Kidney capillary endothelial cell (primary cell): ENCODE results near the gene IRF4.

ENCODE experiments used
- DNase-seq: peaks from one replicate; pipeline ENCODE4 v3.0.0-alpha.2; 2018; ENCODE audit warnings: low spot score

Gene IRF4

GRCh38 chr6:381742-382461, 9.7 kb upstream of the IRF4 start:
- no peak for DNase-seq

- DNase-seq: no peak
Observed at GRCh38 chr6:382883-383810, 8.4 kb upstream of the IRF4 start.

- DNase-seq: no peak
Observed at GRCh38 chr6:383856-384255, 7.7 kb upstream of the IRF4 start.

GRCh38 chr6:384898-385297, 6.7 kb upstream of the IRF4 start:
- DNase-seq: no peak

GRCh38 chr6:385614-386013, 5.9 kb upstream of the IRF4 start:
- DNase-seq: no peak

GRCh38 chr6:386688-387266, 4.8 kb upstream of the IRF4 start:
- no peak for DNase-seq

DNA sequence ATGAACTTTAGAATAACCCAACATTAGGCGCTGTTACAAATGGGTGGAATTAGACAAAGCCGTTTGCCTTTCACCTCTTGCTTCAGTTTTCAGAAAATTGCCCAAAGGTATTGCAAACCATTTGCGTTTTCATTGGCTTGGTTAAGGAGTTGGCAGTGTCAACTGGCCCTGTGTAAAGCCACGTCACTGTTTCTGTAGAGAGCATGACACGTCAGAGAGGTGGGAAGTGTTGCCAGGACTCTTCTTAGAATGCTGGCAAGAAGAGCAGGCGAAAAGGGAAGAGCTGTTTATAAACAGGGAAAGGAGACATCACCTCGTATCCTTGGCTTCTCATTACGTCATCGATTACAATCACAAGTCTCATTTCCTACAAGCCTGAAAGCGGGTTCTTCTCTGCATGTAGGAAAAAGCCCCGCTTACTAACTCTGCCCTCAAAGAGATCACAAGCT, 4.2 kb upstream of the IRF4 start:
- no peak for DNase-seq

DNA sequence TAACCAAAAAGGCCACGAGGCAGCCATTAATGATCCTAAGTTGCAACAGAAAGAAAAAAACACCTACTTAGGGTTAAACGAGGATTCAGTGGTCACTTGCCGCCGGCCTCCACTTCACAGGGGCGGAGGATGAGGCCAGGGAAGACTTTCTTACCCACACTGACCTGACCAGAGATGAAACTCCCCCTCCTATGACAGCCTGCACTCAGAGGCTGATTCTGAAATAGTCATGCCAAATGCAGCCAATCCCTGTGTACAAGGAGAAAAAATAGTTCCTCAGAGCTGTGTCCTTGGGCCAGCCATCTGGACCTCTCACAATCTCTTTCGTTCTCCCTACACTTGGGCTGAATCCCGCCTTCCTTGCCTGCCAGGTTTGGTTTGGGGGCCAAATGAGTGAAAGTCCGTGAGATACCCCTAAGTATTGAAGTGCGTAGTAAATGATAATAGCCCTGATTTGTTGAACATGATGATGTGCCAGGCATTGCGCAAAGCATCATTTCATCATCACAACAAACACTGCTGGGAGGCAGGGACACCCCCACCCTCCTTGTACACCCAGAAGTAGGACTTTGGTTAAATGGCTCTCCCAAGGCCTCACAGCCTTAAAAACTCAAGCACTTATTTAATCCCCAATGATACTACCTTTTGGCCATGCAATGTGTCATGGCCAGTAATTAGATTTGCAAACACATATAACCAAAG, 3.2 kb upstream of the IRF4 start:
- DNase-seq: no peak

DNA sequence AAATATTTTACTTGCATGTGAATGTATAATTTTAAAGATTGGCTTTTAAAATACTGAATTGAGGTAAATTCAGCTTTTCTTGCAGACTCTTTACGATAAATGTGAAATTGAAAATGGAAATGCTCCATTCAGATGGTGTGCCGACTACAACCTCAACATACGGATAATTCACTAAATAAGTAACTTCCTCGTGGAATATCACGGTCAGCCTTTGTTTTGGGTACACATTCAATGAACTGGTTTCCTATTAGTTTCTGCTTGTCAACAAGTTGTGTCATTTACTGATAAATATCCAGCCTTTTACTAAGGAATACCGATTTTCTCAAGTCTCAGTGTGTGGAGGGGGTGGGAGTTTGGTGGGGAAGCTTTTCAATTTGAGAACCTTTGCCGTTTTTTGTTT, 2.4 kb upstream of the IRF4 start:
- DNase-seq: no peak

- no peak for DNase-seq
Observed at GRCh38 chr6:389622-390021, 1.9 kb upstream of the IRF4 start.

GRCh38 chr6:390914-391558, 516 bp upstream of the IRF4 start:
- DNase-seq: no peak

DNA sequence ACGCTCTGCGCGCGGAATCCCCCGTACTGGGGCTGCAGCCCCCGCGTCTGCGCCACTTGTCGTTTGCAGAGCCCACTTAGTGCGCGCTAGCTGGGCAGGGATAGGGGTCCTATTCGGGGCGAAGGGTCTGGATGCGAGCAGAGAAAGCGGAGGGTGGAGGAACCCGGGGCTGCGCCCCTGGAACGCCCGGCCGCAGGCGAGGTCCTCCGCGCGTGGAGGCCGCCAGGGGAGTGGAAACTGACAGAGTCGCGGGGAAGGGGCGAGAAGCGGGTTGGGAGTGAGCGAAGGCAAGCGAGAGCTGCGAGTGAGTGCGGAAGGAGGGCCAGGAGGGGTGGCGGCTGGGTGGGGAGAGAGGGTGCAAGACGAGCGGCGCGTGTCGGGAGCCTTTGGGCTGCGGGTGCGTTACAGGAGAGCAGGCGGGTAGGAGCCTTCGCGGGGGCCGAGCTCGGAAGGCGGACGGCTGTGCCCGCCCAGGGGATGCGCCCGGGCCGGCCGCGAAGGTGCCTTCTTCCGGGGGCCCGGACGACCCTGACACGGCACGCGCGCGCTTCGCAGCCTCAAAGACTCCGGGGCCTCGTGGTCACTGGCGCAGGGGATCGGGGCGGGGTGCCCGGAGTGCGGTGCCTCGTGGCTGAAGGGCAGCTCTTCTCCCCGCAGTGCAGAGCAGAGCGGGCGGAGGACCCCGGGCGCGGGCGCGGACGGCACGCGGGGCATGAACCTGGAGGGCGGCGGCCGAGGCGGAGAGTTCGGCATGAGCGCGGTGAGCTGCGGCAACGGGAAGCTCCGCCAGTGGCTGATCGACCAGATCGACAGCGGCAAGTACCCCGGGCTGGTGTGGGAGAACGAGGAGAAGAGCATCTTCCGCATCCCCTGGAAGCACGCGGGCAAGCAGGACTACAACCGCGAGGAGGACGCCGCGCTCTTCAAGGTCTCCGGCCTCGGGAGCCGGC, 1.2 kb downstream of the IRF4 start:
- no peak for DNase-seq

GRCh38 chr6:393391-394221, 2.1 kb downstream of the IRF4 start:
- no peak for DNase-seq

DNA sequence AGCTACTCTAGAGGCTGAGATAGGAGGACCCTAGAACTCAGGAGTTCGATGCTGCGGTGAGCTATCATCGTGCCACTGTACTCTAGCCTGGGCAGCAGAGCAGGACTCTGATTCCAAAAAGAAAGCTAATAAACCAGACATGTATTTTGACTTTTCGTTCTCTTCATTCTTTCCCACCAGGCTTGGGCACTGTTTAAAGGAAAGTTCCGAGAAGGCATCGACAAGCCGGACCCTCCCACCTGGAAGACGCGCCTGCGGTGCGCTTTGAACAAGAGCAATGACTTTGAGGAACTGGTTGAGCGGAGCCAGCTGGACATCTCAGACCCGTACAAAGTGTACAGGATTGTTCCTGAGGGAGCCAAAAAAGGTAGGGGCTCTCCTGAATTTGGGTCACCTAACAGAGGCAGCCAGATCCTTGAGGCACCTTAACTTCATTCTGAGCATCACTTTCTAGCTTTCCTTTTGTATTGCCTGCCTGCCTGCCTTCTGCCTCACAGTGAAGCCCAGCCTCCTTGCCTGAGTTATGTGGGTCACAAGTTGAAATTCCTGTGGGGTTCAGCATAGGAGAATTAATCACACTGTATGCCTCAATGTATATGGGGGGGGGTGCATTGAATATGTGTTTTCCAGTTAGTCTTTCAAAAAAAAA, 3.2 kb downstream of the IRF4 start:
- DNase-seq: no peak

GRCh38 chr6:395432-396125, 4.0 kb downstream of the IRF4 start:
- no peak for DNase-seq

- no peak for DNase-seq
Observed at GRCh38 chr6:396126-396520, 4.6 kb downstream of the IRF4 start.

DNA sequence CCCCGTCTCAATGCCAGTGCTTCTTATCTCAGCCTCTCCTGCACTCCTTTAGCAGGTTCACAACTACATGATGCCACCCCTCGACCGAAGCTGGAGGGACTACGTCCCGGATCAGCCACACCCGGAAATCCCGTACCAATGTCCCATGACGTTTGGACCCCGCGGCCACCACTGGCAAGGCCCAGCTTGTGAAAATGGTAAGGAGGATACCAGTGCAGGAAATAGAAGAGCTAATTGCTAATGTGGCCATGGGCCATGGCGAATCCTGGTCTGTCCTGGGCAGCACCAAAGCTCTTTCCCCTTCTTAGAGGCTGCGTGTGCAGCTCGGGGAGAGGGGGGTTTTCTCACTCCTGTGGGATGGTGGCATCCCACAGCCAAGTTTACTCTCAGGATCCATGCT, 5.5 kb downstream of the IRF4 start:
- no peak for DNase-seq

- no peak for DNase-seq
Observed at GRCh38 chr6:397604-398003, 6.1 kb downstream of the IRF4 start.

DNA sequence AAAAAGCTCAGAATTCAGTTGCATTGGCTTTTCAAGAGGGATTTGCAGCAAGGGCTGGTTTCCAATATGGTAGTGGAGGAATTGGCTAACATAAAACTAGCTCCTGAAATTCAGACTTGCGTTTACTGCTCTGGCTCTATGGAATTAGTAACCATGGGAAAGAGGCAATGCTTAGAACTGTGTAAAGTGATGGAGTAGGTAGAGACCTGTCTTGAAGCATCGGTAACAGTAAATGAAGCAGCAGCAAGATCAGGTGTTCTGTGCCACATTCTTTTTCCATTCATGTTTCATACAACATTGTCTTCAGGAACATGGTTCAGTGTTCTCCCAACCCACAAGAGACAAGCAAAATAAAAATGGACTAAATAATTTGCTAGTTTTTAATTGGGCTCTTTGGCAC, 6.5 kb downstream of the IRF4 start:
- no peak for DNase-seq
